GM23338 (cell line): Measurements from ENCODE around the gene HOXC9. TPM values are rescaled to one million over a fixed set of nuclear protein-coding genes. Genes with fewer than 3 reads are reported as not detected.
A peak's percentile ranks its signal among the peaks of the same experiment; 100 is the strongest.

Source experiments
- ATAC-seq: fragments of 200-7000 bp; cut with Tn5 transposase; 3 replicates; pipeline ENCODE4 v1.9.1; 2020
- DNase-seq: peaks from one replicate; pipeline ENCODE4 v3.0.0-alpha.2; 2015; ENCODE audit warnings: low spot score
- H2AFZ ChIP-seq: fragments of 200-600 bp; sonication (generic); 2 replicates; pipeline ENCODE4 v1.8.0; 2016; ENCODE audit warnings: antibody characterized with exemption, mild to moderate bottlenecking, moderate library complexity
- H3F3A ChIP-seq: fragments of 200-600 bp; sonication (generic); replicated peaks from 2 replicates; pipeline ENCODE4 v1.8.0; 2017; ENCODE audit warnings: antibody characterized with exemption, mixed run types, low read depth
- H3K27ac ChIP-seq: fragments of 200-600 bp; sonication (generic); 2 replicates; pipeline ENCODE4 v1.6.1; 2016; ENCODE audit warnings: low read depth
- H3K27me3 ChIP-seq: fragments of 200-600 bp; sonication (generic); 2 replicates; pipeline ENCODE4 v1.8.0; 2016; ENCODE audit warnings: mild to moderate bottlenecking, mixed run types, moderate library complexity; ENCODE audit not compliant: insufficient read depth
- H3K36me3 ChIP-seq: fragments of 200-600 bp; sonication (generic); 2 replicates; pipeline ENCODE4 v1.8.0; 2016; ENCODE audit warnings: mild to moderate bottlenecking; ENCODE audit not compliant: insufficient read depth
- H3K4me1 ChIP-seq: fragments of 200-600 bp; sonication (generic); 2 replicates; pipeline ENCODE4 v1.8.0; 2016; ENCODE audit warnings: mild to moderate bottlenecking, moderate library complexity; ENCODE audit not compliant: insufficient read depth
- H3K4me2 ChIP-seq: fragments of 200-600 bp; sonication (generic); 2 replicates; pipeline ENCODE4 v1.7.1; 2017; ENCODE audit warnings: mixed run types
- H3K4me3 ChIP-seq: fragments of 200-600 bp; sonication (generic); 2 replicates; pipeline ENCODE4 v1.6.1; 2016; ENCODE audit warnings: mixed run types
- H3K79me2 ChIP-seq: fragments of 200-600 bp; sonication (generic); replicated peaks from 2 replicates; pipeline ENCODE4 v1.8.0; 2017; ENCODE audit warnings: mild to moderate bottlenecking; ENCODE audit not compliant: insufficient read depth
- H3K9me2 ChIP-seq: fragments of 200-600 bp; sonication (generic); 2 replicates; pipeline ENCODE4 v1.8.0; 2017; ENCODE audit not compliant: insufficient read depth
- H4K20me1 ChIP-seq: fragments of 200-600 bp; sonication (generic); replicated peaks from 2 replicates; pipeline ENCODE4 v1.8.0; 2017; ENCODE audit warnings: mild to moderate bottlenecking; ENCODE audit not compliant: insufficient read depth
- H3K27ac Mint-ChIP-seq: 2 replicates; pipeline ENCODE4 v1.8.0; 2020; ENCODE audit warnings: inconsistent platforms, mild to moderate bottlenecking, moderate library complexity, mixed read lengths
- H3K27me3 Mint-ChIP-seq: 3 replicates; pipeline ENCODE4 v1.8.0; 2022; ENCODE audit warnings: low read depth, mild to moderate bottlenecking, moderate library complexity, mixed read lengths, inconsistent platforms; ENCODE audit not compliant: insufficient read depth, poor library complexity
- H3K36me3 Mint-ChIP-seq: 3 replicates; pipeline ENCODE4 v1.8.0; 2021; ENCODE audit warnings: low read depth, mild to moderate bottlenecking, inconsistent platforms, moderate library complexity, mixed read lengths
- H3K4me1 Mint-ChIP-seq: 3 replicates; pipeline ENCODE4 v1.8.0; 2020; ENCODE audit warnings: mild to moderate bottlenecking, inconsistent platforms, mixed read lengths
- H3K4me3 Mint-ChIP-seq: 3 replicates; pipeline ENCODE4 v1.8.0; 2021; ENCODE audit warnings: moderate library complexity, mild to moderate bottlenecking, inconsistent platforms, mixed read lengths
- H3K9me3 Mint-ChIP-seq: 3 replicates; pipeline ENCODE4 v1.8.0; 2020; ENCODE audit warnings: moderate library complexity, mild to moderate bottlenecking, inconsistent platforms, mixed read lengths
- CREB1 ChIP-seq: fragments of 250-450 bp; sonication (Bioruptor Pico); IDR thresholded peaks from 2 replicates; pipeline ENCODE4 v1.5.0; 2020; ENCODE audit warnings: low read depth, mild to moderate bottlenecking, moderate library complexity
- CTCF ChIP-seq, 2 experiments: fragments of 200-600 bp in 1 of 2; sonication (generic) in 1 of 2; conservative IDR thresholded peaks; 2 replicates each; pipeline versions ENCODE4 v1.5.1 to v1.6.1; 2016 to 2017; ENCODE audit warnings: antibody characterized with exemption in 2 of 2, low read depth in 2 of 2, mild to moderate bottlenecking in 2 of 2, moderate library complexity in 1 of 2
- EZH2 ChIP-seq: fragments of 200-600 bp; sonication (generic); IDR thresholded peaks from one replicate; pipeline ENCODE4 v1.8.0; 2017; ENCODE audit warnings: antibody characterized with exemption, mild to moderate bottlenecking, low read depth; ENCODE audit not compliant: unreplicated experiment
- EZH2phosphoT487 ChIP-seq: fragments of 200-600 bp; sonication (generic); IDR thresholded peaks from one replicate; pipeline ENCODE4 v1.8.1; 2018; ENCODE audit warnings: antibody characterized with exemption; ENCODE audit not compliant: unreplicated experiment
- NANOG ChIP-seq: IDR thresholded peaks from 2 replicates; pipeline ENCODE4 v1.6.1; 2016; ENCODE audit warnings: antibody characterized with exemption, borderline replicate concordance
- POLR2AphosphoS5 ChIP-seq: IDR thresholded peaks from 2 replicates; pipeline ENCODE4 v1.6.1; 2016; ENCODE audit warnings: antibody characterized with exemption, low read depth
- REST ChIP-seq: IDR thresholded peaks from one replicate; pipeline ENCODE4 v1.6.1; 2018; ENCODE audit warnings: antibody characterized with exemption; ENCODE audit not compliant: unreplicated experiment
- polyA plus RNA-seq: library from polyadenylated mRNA; unstranded; fragments of >200 nt; fragmentation: Nextera tagmentation; extraction: Ambion mirVana; gene quantifications from 2 replicates; pipeline ENCODE4 v1.2.1, GENCODE V29; 2016
- total RNA-seq: library from RNA; depleted of rRNA; stranded (reverse); fragments of >200 nt; shearing (Covaris generic); gene quantifications from 2 replicates; pipeline ENCODE4 v1.2.3, GENCODE V29; 2014

Gene HOXC9
- total and polyA plus RNA-seq, 2 experiments from 2014 or later: not detected

GRCh38 chr12:53999559-54000115 is 324 bp upstream of the HOXC9 start (continued):
- TF ChIP-seq REST: no peak
- no peak for TF ChIP-seq NANOG
- TF ChIP-seq EZH2: peak; percentile 92
- TF ChIP-seq CTCF (conservative IDR thresholded peaks at IDR 0.05; ENCODE audit: low read depth in 2 of 2): no peak
- TF ChIP-seq EZH2phosphoT487: peak; percentile 90
- no peak for TF ChIP-seq CREB1 (CRISPR knock-in tag)

- Histone ChIP-seq H3K9me2 (no peaks in the 10 kb centered on the region), H3F3A (peaks cover 30% of the 10 kb centered on the region), H3K79me2 (no peaks in the 10 kb centered on the region), H3K4me1 (peaks cover 19% of the 10 kb centered on the region), H3K36me3 (no peaks in the 10 kb centered on the region), H3K4me3 (no peak overlapping the region), H3K27me3 (peaks cover 100% of the 10 kb centered on the region), H2AFZ (no peak overlapping the region), H4K20me1 (peaks cover 30% of the 10 kb centered on the region), H3K4me2 (no peak overlapping the region), H3K27ac (no peak overlapping the region)
- ATAC-seq: no peak
- DNase-seq: no peak
- Mint-ChIP-seq H3K27me3 (peaks cover 100% of the 10 kb centered on the region), H3K4me1 (peaks cover 29% of the 10 kb centered on the region), H3K9me3 (peaks cover 3% of the 10 kb centered on the region; the same call in 2 of the 3 replicates), H3K4me3 (no peak overlapping the region; the same call in 2 of the 3 replicates), H3K27ac (no peak overlapping the region), H3K36me3 (no peaks in the 10 kb centered on the region)
- TF ChIP-seq EZH2 (peak; percentile 87), POLR2AphosphoS5 (no peak), EZH2phosphoT487 (no peak)
Measured at GRCh38 chr12:54001283-54002187, 1.6 kb downstream of the HOXC9 start.
